Ovary (tissue), 3 donors: ENCODE results near the gene IKZF1.

Experiments used
- POLR2A ChIP-seq: fragments of 450-650 bp; IDR thresholded peaks from one replicate; pipeline ENCODE4 v1.6.1; 2017; ENCODE audit warnings: antibody characterized with exemption, mild to moderate bottlenecking, moderate library complexity
- TF ChIP-seq, protein P1 (sequence below), 3 donors: fragments of 450-650 bp in 2 of 3; fragments of 200-600 bp in 1 of 3; IDR thresholded peaks; one replicate each; pipeline versions ENCODE4 v1.5.1 to v1.8.0; 2016 to 2022; ENCODE audit warnings: antibody characterized with exemption in 3 of 3, mild to moderate bottlenecking in 1 of 3
- donor health status: DM: no; HTN: no; CAD: no.

DNA sequence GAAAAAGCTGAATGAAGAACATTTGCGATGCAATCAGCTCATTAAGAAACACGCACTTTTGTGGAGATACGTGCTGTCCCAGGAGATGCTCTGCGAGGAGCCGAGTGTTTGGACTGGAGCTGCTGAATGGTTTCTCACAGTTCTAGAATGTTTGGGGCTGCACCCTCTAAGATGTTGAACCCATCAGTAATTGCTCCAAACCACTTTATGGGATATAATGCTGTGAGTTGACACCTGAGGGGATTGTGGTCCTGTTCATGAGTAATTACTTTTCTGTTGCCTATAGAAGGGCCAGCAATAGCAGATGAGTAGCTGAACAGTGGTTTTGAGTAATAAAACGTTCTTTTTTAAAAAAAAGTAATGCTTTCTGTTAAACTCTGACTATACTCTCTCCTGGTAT lies 63.1 kb downstream of the IKZF1 start:
- TF ChIP-seq, protein P1, sequence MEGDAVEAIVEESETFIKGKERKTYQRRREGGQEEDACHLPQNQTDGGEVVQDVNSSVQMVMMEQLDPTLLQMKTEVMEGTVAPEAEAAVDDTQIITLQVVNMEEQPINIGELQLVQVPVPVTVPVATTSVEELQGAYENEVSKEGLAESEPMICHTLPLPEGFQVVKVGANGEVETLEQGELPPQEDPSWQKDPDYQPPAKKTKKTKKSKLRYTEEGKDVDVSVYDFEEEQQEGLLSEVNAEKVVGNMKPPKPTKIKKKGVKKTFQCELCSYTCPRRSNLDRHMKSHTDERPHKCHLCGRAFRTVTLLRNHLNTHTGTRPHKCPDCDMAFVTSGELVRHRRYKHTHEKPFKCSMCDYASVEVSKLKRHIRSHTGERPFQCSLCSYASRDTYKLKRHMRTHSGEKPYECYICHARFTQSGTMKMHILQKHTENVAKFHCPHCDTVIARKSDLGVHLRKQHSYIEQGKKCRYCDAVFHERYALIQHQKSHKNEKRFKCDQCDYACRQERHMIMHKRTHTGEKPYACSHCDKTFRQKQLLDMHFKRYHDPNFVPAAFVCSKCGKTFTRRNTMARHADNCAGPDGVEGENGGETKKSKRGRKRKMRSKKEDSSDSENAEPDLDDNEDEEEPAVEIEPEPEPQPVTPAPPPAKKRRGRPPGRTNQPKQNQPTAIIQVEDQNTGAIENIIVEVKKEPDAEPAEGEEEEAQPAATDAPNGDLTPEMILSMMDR (IDR thresholded peaks at IDR 0.05) = no peak
- no peak for TF ChIP-seq POLR2A
